Thoracic aorta (tissue), 2 donors: ENCODE results near the gene TCHP. TPM values are rescaled to one million over a fixed set of nuclear protein-coding genes. Genes with fewer than 3 reads are reported as not detected.
A peak's percentile ranks its signal among the peaks of the same experiment; 100 is the strongest.
"Not testable (repeated sequence)": the region's sequence is repeated elsewhere in the genome, so short reads cannot be mapped to it uniquely, and the experiment has no call there.

Source experiments
- ATAC-seq: fragments of 150-250 bp; one replicate; pipeline ENCODE4 v1.8.0; 2017; ENCODE audit warnings: low read depth; ENCODE audit not compliant: insufficient number of reproducible peaks, low FRiP score
- DNase-seq: peaks from one replicate; pipeline ENCODE4 v3.0.0-alpha.2; 2020; ENCODE audit warnings: low spot score
- H3K27ac ChIP-seq, 2 donors: fragments of 200-600 bp; sonication (generic); 1 replicate in 1 of 2; 2 replicates in 1 of 2; pipeline ENCODE4 v1.5.1; 2016; ENCODE audit warnings: mild to moderate bottlenecking in 2 of 2, moderate library complexity in 2 of 2
- H3K27me3 ChIP-seq: fragments of 200-600 bp; sonication (generic); replicated peaks from 2 replicates; pipeline ENCODE4 v1.6.0; 2016; ENCODE audit warnings: mild to moderate bottlenecking; ENCODE audit not compliant: insufficient read depth
- H3K36me3 ChIP-seq: fragments of 200-600 bp; sonication (generic); one replicate; pipeline ENCODE4 v1.5.1; 2016
- H3K4me1 ChIP-seq, 2 donors: fragments of 200-600 bp; sonication (generic); 1 replicate in 1 of 2; 2 replicates in 1 of 2; pipeline versions ENCODE4 v1.5.1 to v1.6.0; 2016; ENCODE audit warnings: low read depth in 2 of 2, mild to moderate bottlenecking in 1 of 2; ENCODE audit not compliant: control insufficient read depth in 1 of 2
- H3K4me3 ChIP-seq: fragments of 200-600 bp; sonication (generic); 2 replicates; pipeline ENCODE4 v1.5.1; 2016; ENCODE audit warnings: mild to moderate bottlenecking
- H3K9me3 ChIP-seq: fragments of 200-600 bp; sonication (generic); 2 replicates; pipeline ENCODE4 v1.5.1; 2016
- CTCF ChIP-seq: fragments of 200-600 bp; sonication (generic); IDR thresholded peaks from one replicate; pipeline ENCODE4 v1.5.1; 2019; ENCODE audit warnings: antibody characterized with exemption
- total RNA-seq, 2 donors: library from RNA; depleted of rRNA; stranded (reverse); fragments of >200 nt; gene quantifications; one replicate each; pipeline versions ENCODE4 v1.1.0 to v1.2.3, GENCODE V29; 2016

Gene TCHP
- total RNA-seq = 10 to 100 TPM; 13.5 to 36.9 TPM

DNA sequence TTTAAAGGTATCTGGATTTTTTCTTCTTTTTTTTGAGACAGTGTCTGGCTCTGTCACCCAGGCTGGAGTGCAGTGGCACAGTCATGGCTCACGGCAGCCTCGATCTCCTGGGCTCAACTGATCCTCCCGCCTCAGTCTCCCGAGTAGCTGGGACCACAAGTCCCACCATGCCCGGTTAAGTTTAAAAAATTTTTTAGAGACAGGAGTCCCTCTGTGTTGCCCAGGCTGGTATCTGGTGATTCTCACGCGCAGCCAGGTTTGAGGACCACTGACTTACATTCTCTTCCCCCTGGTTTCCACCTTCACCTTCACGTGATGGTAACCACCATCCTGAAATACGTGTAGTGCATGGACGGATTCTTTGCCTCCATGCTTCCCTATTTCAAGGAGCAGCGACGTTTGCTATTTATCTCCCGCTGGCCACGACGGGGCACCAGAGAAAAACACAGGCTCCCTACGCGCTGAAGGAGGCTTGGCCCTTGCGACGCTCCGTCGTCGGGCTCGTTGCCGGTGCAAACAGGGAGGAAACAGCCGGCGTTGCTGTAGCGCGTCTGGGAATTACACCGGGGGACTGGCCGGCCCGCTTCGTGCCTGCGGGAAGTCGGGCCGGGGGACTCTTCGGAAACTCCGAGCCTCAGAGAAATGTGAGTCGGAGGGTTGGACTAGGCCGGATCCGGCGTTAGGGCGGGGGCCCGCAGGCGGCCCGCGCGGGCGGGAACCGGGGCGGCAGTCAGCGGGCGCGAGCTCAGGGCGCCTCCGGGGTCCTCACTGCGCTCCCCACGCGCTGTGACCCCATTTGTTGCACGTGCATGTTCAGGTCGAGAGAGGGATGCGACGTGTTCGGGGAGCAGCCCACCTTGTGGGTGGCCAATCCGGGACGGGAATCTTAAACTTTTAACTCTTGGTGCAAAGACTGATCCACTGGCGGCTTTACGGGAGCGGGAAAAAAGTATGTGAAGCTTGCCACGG, at the start of gene TCHP:
Gene TCHP, plus strand, starts transcription at position 492 of the 969 bp plus-strand sequence. CDS start 2,753 bp downstream, outside the sequence.
- peak within 1 kb of the TSS; percentile 45 to 68 for H3K27ac ChIP-seq
- H3K9me3 ChIP-seq = no peaks in the 10 kb centered on the region
- DNase-seq (peak; percentile 28), ATAC-seq (peak; percentile 81)
- TF ChIP-seq CTCF = peak; percentile 21
- peaks cover 8 to 17% of the 10 kb centered on the region in 2 donors for H3K4me1 ChIP-seq
- peaks cover 18% of the 10 kb centered on the region for H3K36me3 ChIP-seq
- H3K27me3 ChIP-seq = no peaks in the 10 kb centered on the region
- peak within 1 kb of the TSS; percentile 81 for H3K4me3 ChIP-seq

DNA sequence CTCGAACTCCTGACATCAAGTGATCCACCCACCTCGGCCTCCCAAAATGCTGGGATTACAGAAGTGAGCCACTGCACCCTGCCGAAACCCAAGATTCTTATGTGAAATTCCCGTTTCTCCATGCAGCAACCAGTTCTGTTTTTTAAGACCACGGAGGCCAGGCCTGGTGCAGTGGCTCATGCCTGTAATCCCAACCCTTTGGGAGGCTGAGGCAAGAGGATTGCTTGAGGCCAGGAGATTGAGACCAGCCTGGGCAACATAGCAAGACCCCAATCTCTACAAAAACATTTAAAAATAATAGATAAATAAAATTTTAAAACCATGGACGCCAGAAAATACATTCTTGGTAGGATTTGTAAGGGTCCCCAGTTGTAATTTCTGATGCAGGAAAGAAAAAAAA, 49.6 kb upstream of the TCHP start:
- not testable (repeated sequence) for ATAC-seq, H3K4me3 ChIP-seq, DNase-seq, H3K27ac ChIP-seq, H3K4me1 ChIP-seq, H3K9me3 ChIP-seq, H3K27me3 ChIP-seq
- peaks cover 15% of the 10 kb centered on the region for H3K36me3 ChIP-seq

DNA sequence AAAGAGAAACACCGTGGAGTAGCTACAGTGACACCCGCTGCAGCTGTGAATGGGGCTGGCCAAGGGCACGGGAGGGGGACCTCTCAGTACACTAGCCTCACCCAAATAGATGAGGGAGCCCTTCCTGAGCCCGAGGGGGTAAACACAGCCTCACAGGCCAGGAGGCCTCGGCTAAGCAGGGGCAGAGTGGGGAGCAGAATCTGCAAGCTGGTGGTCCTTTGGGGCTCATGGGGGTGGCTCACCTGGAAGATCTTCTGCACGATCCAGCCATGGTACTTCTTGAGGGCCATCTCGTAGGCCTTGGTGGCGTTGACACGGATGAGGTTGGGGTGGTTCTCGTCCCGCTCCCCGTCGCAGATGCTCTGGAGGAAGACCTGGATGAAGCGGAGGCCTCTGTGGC, 44.7 kb upstream of the TCHP start:
- no peak overlapping the region for H3K27ac ChIP-seq
- H3K27me3 ChIP-seq = no peaks in the 10 kb centered on the region
- no peak for ATAC-seq
- H3K4me3 ChIP-seq = no peak overlapping the region
- DNase-seq = no peak
- peaks cover 34% of the 10 kb centered on the region for H3K36me3 ChIP-seq
- TF ChIP-seq CTCF = no peak
- H3K9me3 ChIP-seq = no peaks in the 10 kb centered on the region
- H3K4me1 ChIP-seq = no peaks in the 10 kb centered on the region

GRCh38 chr12:109857715-109858114, 42.4 kb upstream of the TCHP start:
- H3K27ac ChIP-seq = no peak overlapping the region
- no peaks in the 10 kb centered on the region for H3K27me3 ChIP-seq
- no peaks in the 10 kb centered on the region for H3K9me3 ChIP-seq
- H3K4me3 ChIP-seq = no peak overlapping the region
- ATAC-seq = no peak
- peaks cover 36% of the 10 kb centered on the region for H3K36me3 ChIP-seq
- no peak for TF ChIP-seq CTCF
- no peak for DNase-seq
- H3K4me1 ChIP-seq = no peaks in the 10 kb centered on the region

DNA sequence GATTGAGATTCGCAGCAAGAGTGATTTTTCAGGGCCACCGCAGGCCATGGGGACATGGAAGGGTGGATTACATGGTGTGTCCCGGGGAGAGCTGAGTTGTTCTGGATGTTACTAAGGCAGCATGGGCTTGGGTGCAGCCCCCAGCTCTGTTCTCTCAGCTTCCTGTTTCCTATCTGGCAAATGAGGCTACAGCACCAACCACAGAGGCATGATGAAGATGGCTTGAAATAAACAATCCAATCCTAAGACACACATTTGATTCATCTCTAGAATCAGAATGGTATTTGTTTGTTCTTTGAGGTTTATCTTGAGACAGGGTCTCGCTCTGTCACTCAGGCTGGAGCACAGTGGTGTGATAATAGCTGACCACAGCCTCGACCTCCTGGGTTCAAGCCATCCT, 41.3 kb upstream of the TCHP start:
- ATAC-seq = no peak
- Histone ChIP-seq H3K9me3 (no peaks in the 10 kb centered on the region), H3K27me3 (no peaks in the 10 kb centered on the region), H3K36me3 (peaks cover 36% of the 10 kb centered on the region), H3K4me3 (no peak overlapping the region), H3K27ac (no peak overlapping the region), H3K4me1 (peaks cover 0 to 2% of the 10 kb centered on the region in 2 donors)
- DNase-seq = no peak
- TF ChIP-seq CTCF = no peak
